Measurements from ENCODE around the gene ZBED4. TPM values are rescaled to one million over a fixed set of nuclear protein-coding genes. Genes with fewer than 3 reads are reported as not detected.
A peak's percentile ranks its signal among the peaks of the same experiment; 100 is the strongest.

Gene ZBED4
- total and polyA plus RNA-seq, 2 donors (not counting 1 experiment from before 2014, with no cell fraction given) = 3.5 to 6.3 TPM

DNA sequence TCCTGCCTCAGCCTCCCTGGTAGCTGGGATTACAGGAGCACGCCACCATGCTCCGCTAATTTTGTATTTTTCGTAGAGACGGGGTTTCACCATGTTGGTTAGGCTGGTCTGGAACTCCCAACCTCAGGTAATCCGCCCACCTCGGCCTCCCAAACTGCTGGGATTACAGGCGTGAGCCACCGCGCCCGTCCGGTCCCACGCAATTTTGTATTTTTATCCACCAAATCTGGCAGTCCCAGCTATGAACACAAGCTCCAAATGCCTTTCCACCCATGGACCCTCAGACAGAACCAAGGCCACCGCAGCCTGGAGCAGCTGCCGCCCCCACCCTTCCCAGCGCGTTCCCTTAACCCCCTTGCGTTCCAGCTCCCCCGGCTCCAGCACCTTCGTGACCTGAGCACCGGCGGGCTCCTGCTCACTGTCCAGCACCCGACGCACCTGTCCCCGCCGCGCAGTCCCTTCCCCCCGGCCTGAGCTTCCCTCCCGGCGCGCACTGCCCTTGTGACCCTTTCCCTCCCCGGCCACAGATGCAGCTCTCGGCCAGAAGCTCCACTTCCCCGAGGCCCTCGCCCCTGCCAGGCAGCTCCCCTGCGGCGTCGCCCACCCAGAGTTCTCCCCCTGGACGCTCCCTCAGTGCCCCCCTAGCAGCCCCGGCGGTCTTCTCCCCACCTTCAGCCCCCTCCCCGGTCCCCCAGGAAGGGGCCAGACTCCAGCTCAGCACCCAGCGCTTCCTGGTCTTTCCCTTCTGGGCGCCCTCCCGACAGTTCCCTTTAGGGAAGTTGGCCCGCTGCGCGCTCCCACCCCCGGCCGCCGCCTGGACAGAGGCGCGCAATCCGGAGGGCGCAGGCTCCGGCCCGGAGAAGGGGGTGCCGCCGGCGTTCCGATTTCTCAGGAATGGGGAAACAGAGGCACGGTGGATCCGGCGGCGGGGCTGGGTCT is 5.6 kb upstream of the ZBED4 start:
- H3K9me3 ChIP-seq (ENCODE audit: control insufficient read depth, insufficient read depth, low read depth, low read length) = no peaks in the 10 kb centered on the region
- H3K4me1 ChIP-seq (ENCODE audit: control insufficient read depth, extremely low read depth, insufficient read depth, low read length) = no peaks in the 10 kb centered on the region
- no peak overlapping the region for H3K9ac ChIP-seq (ENCODE audit: insufficient read depth, low read length)
- no peak for DNase-seq (ENCODE audit: low read depth in 2 of 2)
- H3K79me2 ChIP-seq (ENCODE audit: control insufficient read depth, insufficient read depth, low read length) = no peaks in the 10 kb centered on the region
- no peaks in the 10 kb centered on the region for H3K36me3 ChIP-seq (ENCODE audit: control insufficient read depth, insufficient read depth, low read length)
- no peak overlapping the region for H3K27ac ChIP-seq (ENCODE audit: insufficient read depth, low read length)
- H3K4me2 ChIP-seq (ENCODE audit: extremely low read depth, insufficient read depth, low read length) = no peak overlapping the region
- no peak overlapping the region for H2AFZ ChIP-seq (ENCODE audit: low read length)
- peak overlapping the region in 1 of 4 experiments; percentile 33 for H3K4me3 ChIP-seq (replicated peaks in 1 of 4; ENCODE audit: control extremely low read depth in 1 of 4, insufficient read depth in 1 of 4, low read depth in 3 of 4, low read length in 4 of 4)
- peaks cover 45% of the 10 kb centered on the region for H3K27me3 ChIP-seq (ENCODE audit: control insufficient read depth, insufficient read depth, low read length)
- no peaks in the 10 kb centered on the region for H4K20me1 ChIP-seq (ENCODE audit: control insufficient read depth, extremely low read depth, insufficient read depth, low read length)
- TF ChIP-seq EZH2 (IDR thresholded peaks at IDR 0.05; ENCODE audit: low read length, missing control alignments) (peak; percentile 85), CTCF (conservative IDR thresholded peaks at IDR 0.05 in 1 of 2, IDR thresholded peaks at IDR 0.05 in 1 of 2; ENCODE audit: low read depth in 1 of 2, low read length in 2 of 2) (no peak)

DNA sequence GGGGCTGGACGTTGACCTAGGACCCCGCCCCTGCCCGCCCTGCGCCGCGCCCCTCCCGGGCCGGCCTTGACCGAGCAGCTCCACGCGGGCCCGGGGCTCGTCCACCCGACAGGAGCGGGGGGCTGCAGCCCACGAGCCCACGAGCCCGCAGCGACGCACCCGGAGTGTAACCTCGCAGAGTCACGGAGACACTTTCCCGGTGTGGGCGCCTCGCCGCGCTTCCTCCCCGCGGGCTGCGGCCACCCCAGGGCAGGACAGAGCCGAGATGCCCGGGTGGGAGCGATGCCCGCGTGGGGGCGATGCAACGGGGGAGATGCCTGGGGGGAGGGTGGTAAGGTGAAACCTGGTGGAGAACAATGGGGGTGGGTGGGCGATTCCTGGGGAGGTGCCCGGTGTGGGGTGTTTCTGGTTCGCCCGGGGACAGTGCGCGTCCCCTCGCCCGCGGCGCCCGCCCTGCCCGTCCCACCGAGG is 4.9 kb upstream of the ZBED4 start:
- no peaks in the 10 kb centered on the region for H4K20me1 ChIP-seq (ENCODE audit: control insufficient read depth, extremely low read depth, insufficient read depth, low read length)
- no peak overlapping the region for H3K27ac ChIP-seq (ENCODE audit: insufficient read depth, low read length)
- H3K4me1 ChIP-seq (ENCODE audit: control insufficient read depth, extremely low read depth, insufficient read depth, low read length) = no peaks in the 10 kb centered on the region
- H3K27me3 ChIP-seq (ENCODE audit: control insufficient read depth, insufficient read depth, low read length) = peaks cover 45% of the 10 kb centered on the region
- no peak overlapping the region for H2AFZ ChIP-seq (ENCODE audit: low read length)
- H3K9ac ChIP-seq (ENCODE audit: insufficient read depth, low read length) = no peak overlapping the region
- TF ChIP-seq EZH2 (IDR thresholded peaks at IDR 0.05; ENCODE audit: low read length, missing control alignments) (peak; percentile 30), CTCF (conservative IDR thresholded peaks at IDR 0.05 in 1 of 2, IDR thresholded peaks at IDR 0.05 in 1 of 2; ENCODE audit: low read depth in 1 of 2, low read length in 2 of 2) (no peak)
- no peaks in the 10 kb centered on the region for H3K79me2 ChIP-seq (ENCODE audit: control insufficient read depth, insufficient read depth, low read length)
- peak overlapping the region; percentile 13 for H3K4me2 ChIP-seq (ENCODE audit: extremely low read depth, insufficient read depth, low read length)
- peak overlapping the region in 1 of 4 experiments; percentile 33 for H3K4me3 ChIP-seq (replicated peaks in 1 of 4; ENCODE audit: control extremely low read depth in 1 of 4, insufficient read depth in 1 of 4, low read depth in 3 of 4, low read length in 4 of 4)
- H3K36me3 ChIP-seq (ENCODE audit: control insufficient read depth, insufficient read depth, low read length) = no peaks in the 10 kb centered on the region
- H3K9me3 ChIP-seq (ENCODE audit: control insufficient read depth, insufficient read depth, low read depth, low read length) = no peaks in the 10 kb centered on the region
- DNase-seq (ENCODE audit: low read depth in 2 of 2) = no peak

GRCh38 chr22:49849161-49850020 is 4.3 kb upstream of the ZBED4 start:
- TF ChIP-seq CTCF (conservative IDR thresholded peaks at IDR 0.05 in 1 of 2, IDR thresholded peaks at IDR 0.05 in 1 of 2; ENCODE audit: low read depth in 1 of 2, low read length in 2 of 2) = no peak
- peak; percentile 94 for TF ChIP-seq EZH2 (IDR thresholded peaks at IDR 0.05; ENCODE audit: low read length, missing control alignments)
- Histone ChIP-seq H3K27me3 (ENCODE audit: control insufficient read depth, insufficient read depth, low read length) (peaks cover 45% of the 10 kb centered on the region), H3K36me3 (ENCODE audit: control insufficient read depth, insufficient read depth, low read length) (no peaks in the 10 kb centered on the region), H3K9me3 (ENCODE audit: control insufficient read depth, insufficient read depth, low read depth, low read length) (no peaks in the 10 kb centered on the region), H3K79me2 (ENCODE audit: control insufficient read depth, insufficient read depth, low read length) (peaks cover 3% of the 10 kb centered on the region), H2AFZ (ENCODE audit: low read length) (no peak overlapping the region), H3K4me3 (replicated peaks in 1 of 4; ENCODE audit: control extremely low read depth in 1 of 4, insufficient read depth in 1 of 4, low read depth in 3 of 4, low read length in 4 of 4) (peak overlapping the region in 1 of 4 experiments; percentile 10), H3K4me1 (ENCODE audit: control insufficient read depth, extremely low read depth, insufficient read depth, low read length) (no peaks in the 10 kb centered on the region), H3K27ac (ENCODE audit: insufficient read depth, low read length) (no peak overlapping the region), H4K20me1 (ENCODE audit: control insufficient read depth, extremely low read depth, insufficient read depth, low read length) (no peaks in the 10 kb centered on the region), H3K9ac (ENCODE audit: insufficient read depth, low read length) (no peak overlapping the region), H3K4me2 (ENCODE audit: extremely low read depth, insufficient read depth, low read length) (peak overlapping the region; percentile 13)
- no peak for DNase-seq (ENCODE audit: low read depth in 2 of 2)

All from fibroblast of lung (primary cell).